Measurements from ENCODE around the gene PREX1. TPM values are rescaled to one million over a fixed set of nuclear protein-coding genes. Genes with fewer than 3 reads are reported as not detected.
A peak's percentile ranks its signal among the peaks of the same experiment; 100 is the strongest.

PREX1 gene
- total RNA-seq, 3 donors from 2014 or later, result 9.9 to 14.1 (median 13.5) TPM

GRCh38 chr20:48709744-48710143, 118.1 kb downstream of the PREX1 start:
- H3K4me1 ChIP-seq (ENCODE audit: low read depth), result no peaks in the 10 kb centered on the region
- no peaks in the 10 kb centered on the region for H3K9me3 ChIP-seq
- DNase-seq (no peak), ATAC-seq (no peak)
- intact Hi-C loops (cut with DNase I, micrococcal nuclease), result no loop called here
- H3K4me3 ChIP-seq, result no peak overlapping the region
- TF ChIP-seq, protein P1, sequence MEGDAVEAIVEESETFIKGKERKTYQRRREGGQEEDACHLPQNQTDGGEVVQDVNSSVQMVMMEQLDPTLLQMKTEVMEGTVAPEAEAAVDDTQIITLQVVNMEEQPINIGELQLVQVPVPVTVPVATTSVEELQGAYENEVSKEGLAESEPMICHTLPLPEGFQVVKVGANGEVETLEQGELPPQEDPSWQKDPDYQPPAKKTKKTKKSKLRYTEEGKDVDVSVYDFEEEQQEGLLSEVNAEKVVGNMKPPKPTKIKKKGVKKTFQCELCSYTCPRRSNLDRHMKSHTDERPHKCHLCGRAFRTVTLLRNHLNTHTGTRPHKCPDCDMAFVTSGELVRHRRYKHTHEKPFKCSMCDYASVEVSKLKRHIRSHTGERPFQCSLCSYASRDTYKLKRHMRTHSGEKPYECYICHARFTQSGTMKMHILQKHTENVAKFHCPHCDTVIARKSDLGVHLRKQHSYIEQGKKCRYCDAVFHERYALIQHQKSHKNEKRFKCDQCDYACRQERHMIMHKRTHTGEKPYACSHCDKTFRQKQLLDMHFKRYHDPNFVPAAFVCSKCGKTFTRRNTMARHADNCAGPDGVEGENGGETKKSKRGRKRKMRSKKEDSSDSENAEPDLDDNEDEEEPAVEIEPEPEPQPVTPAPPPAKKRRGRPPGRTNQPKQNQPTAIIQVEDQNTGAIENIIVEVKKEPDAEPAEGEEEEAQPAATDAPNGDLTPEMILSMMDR (IDR thresholded peaks at IDR 0.05), result no peak
- no peaks in the 10 kb centered on the region for H3K36me3 ChIP-seq (ENCODE audit: low read depth)

DNA sequence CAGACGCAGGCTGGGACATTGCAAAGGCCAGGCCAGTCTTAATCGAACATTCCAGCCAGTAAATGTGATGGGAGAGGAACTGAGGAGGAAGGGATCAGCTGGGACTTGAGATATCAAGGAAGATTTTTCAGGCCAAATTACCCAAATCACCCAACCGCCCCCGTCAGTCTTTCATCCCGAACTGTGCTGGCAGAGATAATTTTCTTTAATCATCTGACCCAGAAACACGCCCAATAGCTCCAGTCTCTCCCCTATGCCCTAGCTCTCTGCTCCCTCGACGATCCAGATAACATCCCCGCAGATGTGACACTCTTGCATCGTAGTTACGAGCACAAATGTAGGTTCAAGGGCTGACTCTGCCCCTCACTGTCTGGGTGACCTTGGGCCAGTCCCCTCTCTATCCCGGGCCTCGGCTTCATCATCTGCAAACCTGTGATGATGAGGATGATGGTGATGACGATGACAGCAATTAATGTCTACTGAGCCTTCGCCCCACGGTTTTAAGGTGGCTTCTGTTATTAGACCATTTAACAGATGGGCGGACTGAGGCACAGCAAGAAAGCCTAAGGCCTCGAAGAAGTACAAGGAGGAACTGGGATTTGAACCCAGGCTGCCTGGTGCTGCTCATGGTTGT, 118.6 kb downstream of the PREX1 start:
- intact Hi-C loops (cut with DNase I, micrococcal nuclease), result no loop called here
- ATAC-seq, result no peak
- H3K4me1 ChIP-seq (ENCODE audit: low read depth), result no peaks in the 10 kb centered on the region
- no peak overlapping the region for H3K4me3 ChIP-seq
- no peaks in the 10 kb centered on the region for H3K9me3 ChIP-seq
- TF ChIP-seq, protein P1 (IDR thresholded peaks at IDR 0.05), result no peak
- DNase-seq, result no peak
- no peaks in the 10 kb centered on the region for H3K36me3 ChIP-seq (ENCODE audit: low read depth)

- intact Hi-C loops (cut with DNase I, micrococcal nuclease), result no loop called here
- no peaks in the 10 kb centered on the region for H3K4me1 ChIP-seq (ENCODE audit: low read depth)
- TF ChIP-seq, protein P1 (IDR thresholded peaks at IDR 0.05), result no peak
- no peak overlapping the region for H3K4me3 ChIP-seq
- ATAC-seq, result no peak
- no peaks in the 10 kb centered on the region for H3K36me3 ChIP-seq (ENCODE audit: low read depth)
- H3K9me3 ChIP-seq, result no peaks in the 10 kb centered on the region
- DNase-seq, result no peak
These were observed 119.2 kb downstream of the PREX1 start for GRCh38 chr20:48708630-48709029.

DNA sequence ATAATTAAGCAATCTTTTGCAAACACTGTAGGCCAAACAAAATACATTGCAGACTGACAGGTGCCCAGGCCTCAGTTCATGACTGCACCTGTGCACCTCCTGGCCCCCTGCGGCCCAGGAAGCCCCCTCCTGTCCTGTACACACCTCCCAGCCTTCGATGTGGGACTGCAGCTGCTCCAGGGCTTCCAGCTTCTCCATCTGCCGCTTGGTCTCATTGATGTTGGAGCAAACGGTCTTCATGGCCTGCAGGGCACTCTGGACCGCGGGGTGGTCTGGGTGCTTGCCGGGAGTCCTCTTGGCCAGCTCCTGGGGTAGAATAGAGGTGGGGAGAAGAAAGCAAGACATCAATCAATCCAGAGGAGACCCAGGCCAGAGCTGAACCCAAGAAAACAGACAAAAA, 119.7 kb downstream of the PREX1 start:
- TF ChIP-seq, protein P1 (IDR thresholded peaks at IDR 0.05), result no peak
- H3K36me3 ChIP-seq (ENCODE audit: low read depth), result no peaks in the 10 kb centered on the region
- intact Hi-C loops (cut with DNase I, micrococcal nuclease), result no loop called here
- DNase-seq (no peak), ATAC-seq (no peak)
- no peak overlapping the region for H3K4me3 ChIP-seq
- no peaks in the 10 kb centered on the region for H3K9me3 ChIP-seq
- H3K4me1 ChIP-seq (ENCODE audit: low read depth), result no peaks in the 10 kb centered on the region

GRCh38 chr20:48706710-48707365, 121.0 kb downstream of the PREX1 start:
- Histone ChIP-seq H3K9me3 (no peaks in the 10 kb centered on the region), H3K4me1 (ENCODE audit: low read depth) (no peaks in the 10 kb centered on the region), H3K4me3 (no peak overlapping the region), H3K36me3 (ENCODE audit: low read depth) (no peaks in the 10 kb centered on the region)
- TF ChIP-seq, protein P1 (IDR thresholded peaks at IDR 0.05), result no peak
- DNase-seq (no peak), ATAC-seq (peak; percentile 17)
- intact Hi-C loops (cut with DNase I, micrococcal nuclease), result no loop called here

All from mucosa of descending colon (tissue), 3 donors.